ENCODE data around the gene VKORC1L1.

Gene VKORC1L1

DNA sequence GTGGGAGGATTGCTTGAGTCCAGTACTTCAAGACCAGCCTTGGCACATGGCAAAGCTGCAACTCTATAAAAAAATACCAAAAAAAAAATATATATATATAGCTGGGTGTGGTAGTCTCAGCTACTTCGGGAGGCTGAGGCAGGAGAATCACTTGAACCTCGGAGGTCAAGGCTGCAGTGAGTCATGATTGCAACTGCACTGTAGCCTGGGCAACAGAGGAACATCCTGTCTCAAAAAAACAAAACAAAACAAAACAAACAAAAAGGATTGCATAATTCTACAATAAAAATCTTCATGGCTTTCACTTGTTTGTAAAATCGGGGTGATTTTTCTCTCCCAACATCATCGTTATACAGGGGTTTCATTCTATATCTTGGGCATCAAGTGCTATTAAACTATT lies 74.0 kb downstream of the VKORC1L1 start:
- no peaks in the 10 kb centered on the region for H3K4me1 ChIP-seq (ENCODE audit: control insufficient read depth, low read depth, low read length)
- H2BK120ac ChIP-seq (ENCODE audit: low read depth, low read length) = no peak overlapping the region
- no CpG with 5 or more reads among the region's 4 CpGs for WGBS (ENCODE audit: extremely low coverage, insufficient coverage, low lambda C conversion rate)
- H2BK5ac ChIP-seq (ENCODE audit: low read length) = no peak overlapping the region
- no peak for DNase-seq
- H3K27me3 ChIP-seq (ENCODE audit: insufficient read depth, low read length, poor library complexity) = no peaks in the 10 kb centered on the region
- H2AK5ac ChIP-seq (ENCODE audit: low read length) = no peak overlapping the region
- no peak overlapping the region for H3K18ac ChIP-seq (ENCODE audit: low read length)
- no peak overlapping the region for H3K4ac ChIP-seq (ENCODE audit: low read depth, low read length)
- H3K27ac ChIP-seq (ENCODE audit: low read depth, low read length) = no peak overlapping the region
- no peak overlapping the region for H3K23ac ChIP-seq (ENCODE audit: low read length)
- no peak overlapping the region for H3K4me3 ChIP-seq (ENCODE audit: low read length)
- H3K56ac ChIP-seq (ENCODE audit: low read length) = no peak overlapping the region
- H2BK15ac ChIP-seq (replicated peaks; ENCODE audit: low read depth) = no peak overlapping the region
- no peak overlapping the region for H3K9ac ChIP-seq (ENCODE audit: low read length)
- no peaks in the 10 kb centered on the region for H3K79me2 ChIP-seq (ENCODE audit: control insufficient read depth, insufficient read depth, low read length)
- no peaks in the 10 kb centered on the region for H3K36me3 ChIP-seq (ENCODE audit: control insufficient read depth, insufficient read depth, low read length)
- H4K5ac ChIP-seq (ENCODE audit: low read length) = no peak overlapping the region
- no peak overlapping the region for H3K4me2 ChIP-seq (ENCODE audit: low read length)
- H3K79me1 ChIP-seq (ENCODE audit: low read length) = no peaks in the 10 kb centered on the region
- no peak overlapping the region for H4K8ac ChIP-seq (ENCODE audit: low read depth, low read length)

DNA sequence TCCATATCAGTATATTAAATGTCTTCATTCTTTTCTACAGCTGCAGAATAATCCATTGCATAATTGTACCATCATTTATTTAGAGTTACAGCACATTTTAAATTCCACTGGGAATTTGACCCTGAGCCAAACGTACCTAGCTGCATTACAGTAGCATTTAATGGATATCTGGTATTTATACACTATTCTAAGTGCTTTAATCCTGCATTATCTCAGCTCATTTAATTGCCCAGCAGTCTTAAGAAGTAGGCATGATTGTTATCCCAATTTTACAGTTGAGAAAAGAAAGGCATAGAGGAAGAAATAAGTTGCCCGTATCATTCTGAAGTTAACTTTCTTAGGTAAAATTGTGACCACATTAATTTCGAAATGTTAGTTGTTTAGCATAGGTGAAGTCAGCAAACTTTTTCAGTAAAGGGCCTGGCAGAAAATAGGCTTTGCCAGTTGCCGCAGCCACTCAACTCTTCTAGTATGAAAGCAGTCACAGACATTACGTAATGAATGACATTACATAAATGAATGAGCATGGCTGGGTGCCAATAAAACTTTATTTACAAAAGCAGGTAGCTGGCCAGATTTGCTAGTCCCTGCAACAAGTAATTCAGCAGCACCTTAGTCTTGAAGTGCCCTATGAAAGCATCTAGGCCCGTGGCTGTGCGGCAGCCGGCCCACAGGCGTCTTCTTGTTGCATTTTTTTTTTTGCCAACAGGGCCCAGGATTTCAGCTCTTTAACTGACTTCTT lies 79.1 kb downstream of the VKORC1L1 start:
- WGBS (ENCODE audit: extremely low coverage, insufficient coverage, low lambda C conversion rate) = no CpG with 5 or more reads among the region's 9 CpGs
- H3K23ac ChIP-seq (ENCODE audit: low read length) = no peak overlapping the region
- no peak for DNase-seq
- no peaks in the 10 kb centered on the region for H3K79me2 ChIP-seq (ENCODE audit: control insufficient read depth, insufficient read depth, low read length)
- no peak overlapping the region for H2BK120ac ChIP-seq (ENCODE audit: low read depth, low read length)
- no peaks in the 10 kb centered on the region for H3K4me1 ChIP-seq (ENCODE audit: control insufficient read depth, low read depth, low read length)
- no peak overlapping the region for H3K56ac ChIP-seq (ENCODE audit: low read length)
- no peak overlapping the region for H2BK15ac ChIP-seq (replicated peaks; ENCODE audit: low read depth)
- H3K18ac ChIP-seq (ENCODE audit: low read length) = no peak overlapping the region
- H3K27me3 ChIP-seq (ENCODE audit: insufficient read depth, low read length, poor library complexity) = no peaks in the 10 kb centered on the region
- H4K5ac ChIP-seq (ENCODE audit: low read length) = no peak overlapping the region
- no peak overlapping the region for H3K4me3 ChIP-seq (ENCODE audit: low read length)
- H3K27ac ChIP-seq (ENCODE audit: low read depth, low read length) = no peak overlapping the region
- H3K9ac ChIP-seq (ENCODE audit: low read length) = no peak overlapping the region
- H4K8ac ChIP-seq (ENCODE audit: low read depth, low read length) = no peak overlapping the region
- no peak overlapping the region for H3K4me2 ChIP-seq (ENCODE audit: low read length)
- no peaks in the 10 kb centered on the region for H3K79me1 ChIP-seq (ENCODE audit: low read length)
- no peak overlapping the region for H2BK5ac ChIP-seq (ENCODE audit: low read length)
- H2AK5ac ChIP-seq (ENCODE audit: low read length) = no peak overlapping the region
- H3K4ac ChIP-seq (ENCODE audit: low read depth, low read length) = no peak overlapping the region
- H3K36me3 ChIP-seq (ENCODE audit: control insufficient read depth, insufficient read depth, low read length) = peaks cover 1% of the 10 kb centered on the region

DNA sequence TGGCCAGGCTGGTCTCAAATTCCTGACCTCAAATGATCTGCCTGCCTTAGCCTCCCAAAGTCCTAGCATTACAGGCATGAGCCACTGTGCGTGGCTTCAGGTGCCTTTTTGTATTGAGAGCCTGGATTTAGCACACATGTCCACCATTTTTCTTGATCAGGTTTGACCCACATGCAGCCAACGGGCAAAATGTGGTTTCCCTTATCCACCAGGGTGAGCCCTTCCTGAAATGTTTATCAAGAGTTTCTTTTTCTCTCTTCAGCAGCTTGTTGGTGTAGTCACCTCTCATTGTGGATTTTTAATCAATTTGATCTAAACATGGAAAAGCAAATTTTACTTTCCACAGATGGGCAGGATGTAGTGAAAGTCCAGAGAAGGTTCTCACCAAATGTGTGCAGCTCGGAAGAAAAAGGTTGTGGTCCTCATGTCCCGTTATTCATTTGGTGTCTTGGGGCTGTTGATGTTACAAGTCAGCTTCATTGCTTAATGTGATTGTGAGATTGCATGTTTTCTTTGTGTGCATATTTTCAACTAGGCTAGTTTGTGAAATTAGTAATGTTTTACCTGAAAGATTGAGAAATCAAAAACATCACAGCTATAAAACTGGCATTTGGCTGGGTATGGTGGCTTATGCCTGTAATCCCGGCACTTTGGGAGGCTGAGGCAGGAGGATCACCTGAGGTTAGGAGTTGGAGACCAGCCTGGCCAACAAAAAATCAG lies 80.3 kb downstream of the VKORC1L1 start:
- Histone ChIP-seq H3K4me1 (ENCODE audit: control insufficient read depth, low read depth, low read length) (no peaks in the 10 kb centered on the region), H3K56ac (ENCODE audit: low read length) (no peak overlapping the region), H2AK5ac (ENCODE audit: low read length) (no peak overlapping the region), H4K8ac (ENCODE audit: low read depth, low read length) (no peak overlapping the region), H2BK5ac (ENCODE audit: low read length) (no peak overlapping the region), H2BK120ac (ENCODE audit: low read depth, low read length) (no peak overlapping the region), H3K4me3 (ENCODE audit: low read length) (no peak overlapping the region), H3K4me2 (ENCODE audit: low read length) (no peak overlapping the region), H3K27ac (ENCODE audit: low read depth, low read length) (no peak overlapping the region), H3K79me1 (ENCODE audit: low read length) (no peaks in the 10 kb centered on the region), H3K23ac (ENCODE audit: low read length) (no peak overlapping the region), H4K5ac (ENCODE audit: low read length) (no peak overlapping the region), H3K9ac (ENCODE audit: low read length) (no peak overlapping the region), H3K79me2 (ENCODE audit: control insufficient read depth, insufficient read depth, low read length) (no peaks in the 10 kb centered on the region), H3K36me3 (ENCODE audit: control insufficient read depth, insufficient read depth, low read length) (peaks cover 1% of the 10 kb centered on the region), H3K4ac (ENCODE audit: low read depth, low read length) (no peak overlapping the region), H3K18ac (ENCODE audit: low read length) (no peak overlapping the region), H2BK15ac (replicated peaks; ENCODE audit: low read depth) (no peak overlapping the region), H3K27me3 (ENCODE audit: insufficient read depth, low read length, poor library complexity) (no peaks in the 10 kb centered on the region)
- no CpG with 5 or more reads among the region's 5 CpGs for WGBS (ENCODE audit: extremely low coverage, insufficient coverage, low lambda C conversion rate)
- DNase-seq = peak; percentile 7

DNA sequence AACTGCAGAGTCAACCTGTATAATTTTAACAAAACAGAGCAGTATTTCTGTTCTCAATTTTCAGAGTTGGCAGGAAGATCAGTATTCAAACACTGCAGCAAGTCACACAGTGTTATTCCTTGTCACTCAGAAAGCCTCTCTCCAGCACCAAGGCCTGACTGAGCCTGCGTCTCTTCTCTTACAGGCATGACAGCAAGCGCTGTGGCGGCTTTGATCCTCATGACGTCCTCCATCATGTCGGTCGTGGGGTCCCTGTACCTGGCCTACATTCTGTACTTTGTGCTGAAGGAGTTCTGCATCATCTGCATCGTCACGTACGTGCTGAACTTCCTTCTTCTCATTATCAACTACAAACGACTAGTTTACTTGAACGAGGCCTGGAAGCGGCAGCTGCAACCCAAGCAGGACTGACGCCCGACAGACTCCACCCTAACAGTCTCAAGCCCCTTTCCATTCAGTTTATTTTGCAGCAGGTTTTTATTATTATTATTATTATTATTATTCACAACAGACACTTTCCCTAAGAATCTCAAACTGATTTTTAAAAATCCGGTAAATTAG lies 81.1 kb downstream of the VKORC1L1 start:
- H2BK15ac ChIP-seq (replicated peaks; ENCODE audit: low read depth) = no peak overlapping the region
- DNase-seq = no peak
- H3K36me3 ChIP-seq (ENCODE audit: control insufficient read depth, insufficient read depth, low read length) = peaks cover 1% of the 10 kb centered on the region
- no peak overlapping the region for H4K5ac ChIP-seq (ENCODE audit: low read length)
- H3K4me2 ChIP-seq (ENCODE audit: low read length) = no peak overlapping the region
- no peak overlapping the region for H3K4me3 ChIP-seq (ENCODE audit: low read length)
- H2BK120ac ChIP-seq (ENCODE audit: low read depth, low read length) = no peak overlapping the region
- H4K8ac ChIP-seq (ENCODE audit: low read depth, low read length) = no peak overlapping the region
- H2AK5ac ChIP-seq (ENCODE audit: low read length) = no peak overlapping the region
- no peak overlapping the region for H3K23ac ChIP-seq (ENCODE audit: low read length)
- no CpG with 5 or more reads among the region's 15 CpGs for WGBS (ENCODE audit: extremely low coverage, insufficient coverage, low lambda C conversion rate)
- no peaks in the 10 kb centered on the region for H3K79me1 ChIP-seq (ENCODE audit: low read length)
- no peak overlapping the region for H3K9ac ChIP-seq (ENCODE audit: low read length)
- H3K27ac ChIP-seq (ENCODE audit: low read depth, low read length) = no peak overlapping the region
- H3K27me3 ChIP-seq (ENCODE audit: insufficient read depth, low read length, poor library complexity) = no peaks in the 10 kb centered on the region
- H3K79me2 ChIP-seq (ENCODE audit: control insufficient read depth, insufficient read depth, low read length) = no peaks in the 10 kb centered on the region
- H3K56ac ChIP-seq (ENCODE audit: low read length) = no peak overlapping the region
- H3K18ac ChIP-seq (ENCODE audit: low read length) = no peak overlapping the region
- no peak overlapping the region for H3K4ac ChIP-seq (ENCODE audit: low read depth, low read length)
- no peak overlapping the region for H2BK5ac ChIP-seq (ENCODE audit: low read length)
- no peaks in the 10 kb centered on the region for H3K4me1 ChIP-seq (ENCODE audit: control insufficient read depth, low read depth, low read length)

DNA sequence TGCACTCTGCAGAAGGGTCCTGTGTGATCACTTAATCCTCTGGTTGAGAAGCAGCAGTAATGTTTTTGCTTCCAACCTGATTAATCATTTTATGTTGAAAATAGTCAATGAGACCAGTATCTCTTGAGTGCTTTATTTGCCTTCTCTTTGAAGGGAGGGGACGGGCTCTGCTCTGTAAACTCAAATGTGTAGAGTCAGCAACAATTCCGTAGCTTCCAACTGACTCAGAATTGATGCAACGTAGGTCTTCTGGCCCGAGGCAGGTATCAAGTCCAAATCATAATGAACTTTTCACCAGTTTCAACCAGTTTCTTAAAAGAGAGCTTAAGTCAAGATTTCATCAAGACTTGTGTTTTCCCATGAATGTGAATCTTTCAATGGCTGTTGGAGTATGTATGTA lies 82.8 kb downstream of the VKORC1L1 start:
- Histone ChIP-seq H2BK5ac (ENCODE audit: low read length) (no peak overlapping the region), H3K18ac (ENCODE audit: low read length) (no peak overlapping the region), H3K36me3 (ENCODE audit: control insufficient read depth, insufficient read depth, low read length) (peaks cover 8% of the 10 kb centered on the region), H3K9ac (ENCODE audit: low read length) (no peak overlapping the region), H3K79me1 (ENCODE audit: low read length) (no peaks in the 10 kb centered on the region), H2BK120ac (ENCODE audit: low read depth, low read length) (no peak overlapping the region), H3K4ac (ENCODE audit: low read depth, low read length) (no peak overlapping the region), H4K8ac (ENCODE audit: low read depth, low read length) (no peak overlapping the region), H3K56ac (ENCODE audit: low read length) (no peak overlapping the region), H4K5ac (ENCODE audit: low read length) (no peak overlapping the region), H3K4me1 (ENCODE audit: control insufficient read depth, low read depth, low read length) (no peaks in the 10 kb centered on the region), H3K4me2 (ENCODE audit: low read length) (no peak overlapping the region), H3K23ac (ENCODE audit: low read length) (no peak overlapping the region), H3K27ac (ENCODE audit: low read depth, low read length) (no peak overlapping the region), H3K79me2 (ENCODE audit: control insufficient read depth, insufficient read depth, low read length) (no peaks in the 10 kb centered on the region), H3K27me3 (ENCODE audit: insufficient read depth, low read length, poor library complexity) (no peaks in the 10 kb centered on the region), H2AK5ac (ENCODE audit: low read length) (no peak overlapping the region), H3K4me3 (ENCODE audit: low read length) (no peak overlapping the region), H2BK15ac (replicated peaks; ENCODE audit: low read depth) (no peak overlapping the region)
- no CpG with 5 or more reads among the region's 4 CpGs for WGBS (ENCODE audit: extremely low coverage, insufficient coverage, low lambda C conversion rate)
- DNase-seq = no peak

Data from mesendoderm (in vitro differentiated cells).